H9 (cell line): Measurements from ENCODE around the gene QSOX2. TPM values are rescaled to one million over a fixed set of nuclear protein-coding genes. Genes with fewer than 3 reads are reported as not detected.
A peak's percentile ranks its signal among the peaks of the same experiment; 100 is the strongest.

ENCODE experiments used
- DNase-seq: peaks from one replicate; pipeline ENCODE4 v3.0.0-alpha.2; 2017
- H2AFZ ChIP-seq: one replicate; pipeline ENCODE4 v1.6.1; 2013; ENCODE audit warnings: mild to moderate bottlenecking, low read length, control low read depth, moderate library complexity
- H2AK5ac ChIP-seq: 2 replicates; pipeline ENCODE4 v1.6.1; 2013; ENCODE audit warnings: low read length, control low read depth, mixed read lengths; ENCODE audit not compliant: insufficient read length
- H2BK120ac ChIP-seq: one replicate; pipeline ENCODE4 v1.6.1; 2013; ENCODE audit warnings: low read depth, mild to moderate bottlenecking, low read length, control low read depth, inconsistent platforms; ENCODE audit not compliant: poor library complexity, severe bottlenecking
- H2BK12ac ChIP-seq: 2 replicates; pipeline ENCODE4 v1.6.1; 2013; ENCODE audit warnings: low read length, control low read depth, mixed read lengths, low read depth; ENCODE audit not compliant: insufficient read length
- H2BK15ac ChIP-seq: 2 replicates; pipeline ENCODE4 v1.6.1; 2013; ENCODE audit warnings: low read depth, low read length, control low read depth
- H2BK20ac ChIP-seq: one replicate; pipeline ENCODE4 v1.6.1; 2013; ENCODE audit warnings: low read depth, mild to moderate bottlenecking, low read length, control low read depth, inconsistent platforms; ENCODE audit not compliant: poor library complexity, severe bottlenecking
- H2BK5ac ChIP-seq: 2 replicates; pipeline ENCODE4 v1.6.1; 2013; ENCODE audit warnings: low read length, control low read depth, mixed read lengths; ENCODE audit not compliant: insufficient read length
- H3K14ac ChIP-seq: 2 replicates; pipeline ENCODE4 v1.6.1; 2013; ENCODE audit warnings: low read length, control low read depth; ENCODE audit not compliant: insufficient read depth
- H3K18ac ChIP-seq: 2 replicates; pipeline ENCODE4 v1.6.1; 2013; ENCODE audit warnings: low read depth, mild to moderate bottlenecking, mixed read lengths, low read length, control low read depth; ENCODE audit not compliant: insufficient read length
- H3K23ac ChIP-seq: 2 replicates; pipeline ENCODE4 v1.6.1; 2013; ENCODE audit warnings: low read length, control low read depth, mixed read lengths, low read depth; ENCODE audit not compliant: insufficient read length
- H3K23me2 ChIP-seq: 2 replicates; pipeline ENCODE4 v1.6.1; 2013; ENCODE audit warnings: low read depth, mild to moderate bottlenecking, mixed read lengths, low read length, control low read depth; ENCODE audit not compliant: insufficient read length, poor library complexity, severe bottlenecking
- H3K27ac ChIP-seq: 2 replicates; pipeline ENCODE4 v1.5.1; 2013; ENCODE audit warnings: low read length, control low read depth, mixed read lengths, low read depth; ENCODE audit not compliant: insufficient read length
- H3K27me3 ChIP-seq: 2 replicates; pipeline ENCODE4 v1.6.1; 2013; ENCODE audit warnings: low read length, control low read depth, inconsistent platforms; ENCODE audit not compliant: insufficient read depth
- H3K4ac ChIP-seq: 2 replicates; pipeline ENCODE4 v1.6.1; 2013; ENCODE audit warnings: low read depth, mild to moderate bottlenecking, control low read depth, inconsistent platforms, low read length, moderate library complexity
- H3K4me1 ChIP-seq: 2 replicates; pipeline ENCODE4 v1.6.1; 2013; ENCODE audit warnings: low read length, control low read depth, inconsistent platforms; ENCODE audit not compliant: insufficient read depth
- H3K4me2 ChIP-seq: 2 replicates; pipeline ENCODE4 v1.6.1; 2013; ENCODE audit warnings: low read length, control low read depth, mixed read lengths; ENCODE audit not compliant: insufficient read length, insufficient read depth
- H3K56ac ChIP-seq: 2 replicates; pipeline ENCODE4 v1.6.1; 2013; ENCODE audit warnings: low read depth, mild to moderate bottlenecking, mixed read lengths, low read length, control low read depth; ENCODE audit not compliant: insufficient read length
- H3K79me1 ChIP-seq: 2 replicates; pipeline ENCODE4 v1.6.1; 2013; ENCODE audit warnings: low read depth, mild to moderate bottlenecking, moderate library complexity, low read length, control low read depth, inconsistent platforms; ENCODE audit not compliant: insufficient read depth, poor library complexity, severe bottlenecking
- H3K79me2 ChIP-seq: 2 replicates; pipeline ENCODE4 v1.6.1; 2013; ENCODE audit warnings: low read length, control low read depth, inconsistent platforms; ENCODE audit not compliant: insufficient read depth
- H3K9ac ChIP-seq: 2 replicates; pipeline ENCODE4 v1.6.1; 2013; ENCODE audit warnings: low read length, control low read depth, mixed read lengths; ENCODE audit not compliant: insufficient read length; ENCODE audit errors: extremely low read depth
- H3K9me3 ChIP-seq: one replicate; pipeline ENCODE4 v1.6.1; 2013; ENCODE audit warnings: low read depth, low read length, inconsistent platforms; ENCODE audit not compliant: control insufficient read depth
- H3T11ph ChIP-seq: one replicate; pipeline ENCODE4 v1.6.1; 2013; ENCODE audit warnings: mild to moderate bottlenecking, low read length, control low read depth, inconsistent platforms
- H4K20me1 ChIP-seq: one replicate; pipeline ENCODE4 v1.6.1; 2013; ENCODE audit not compliant: control insufficient read depth, insufficient read length, insufficient read depth
- H4K5ac ChIP-seq: 2 replicates; pipeline ENCODE4 v1.6.1; 2013; ENCODE audit warnings: low read depth, mild to moderate bottlenecking, mixed read lengths, low read length, control low read depth; ENCODE audit not compliant: insufficient read length
- H4K8ac ChIP-seq: replicated peaks from 2 replicates; pipeline ENCODE4 v1.6.1; 2013; ENCODE audit warnings: low read length, control low read depth, mixed read lengths, low read depth; ENCODE audit not compliant: insufficient read length
- H4K91ac ChIP-seq: 2 replicates; pipeline ENCODE4 v1.6.1; 2013; ENCODE audit warnings: low read depth, mild to moderate bottlenecking, moderate library complexity, mixed read lengths, low read length, control low read depth; ENCODE audit not compliant: insufficient read length
- H3K27ac Mint-ChIP-seq, 3 experiments: 2 replicates in 2 of 3; 3 replicates in 1 of 3; pipeline ENCODE4 v1.8.0; 2020 to 2021; ENCODE audit warnings: mixed read lengths in 3 of 3, mild to moderate bottlenecking in 1 of 3, moderate library complexity in 1 of 3
- H3K27me3 Mint-ChIP-seq: 2 replicates; pipeline ENCODE4 v1.8.0; 2021; ENCODE audit warnings: low read depth, mild to moderate bottlenecking, moderate library complexity, mixed read lengths
- H3K36me3 Mint-ChIP-seq, 3 experiments: 2 replicates in 2 of 3; 3 replicates in 1 of 3; pipeline ENCODE4 v1.8.0; 2020 to 2021; ENCODE audit warnings: low read depth in 3 of 3, mixed read lengths in 3 of 3; ENCODE audit not compliant: insufficient read depth in 1 of 3
- H3K4me1 Mint-ChIP-seq, 2 experiments: 2 replicates each; pipeline ENCODE4 v1.8.0; 2020; ENCODE audit warnings: mixed read lengths in 2 of 2
- H3K4me3 Mint-ChIP-seq, 2 experiments: 2 replicates in 1 of 2; 3 replicates in 1 of 2; pipeline ENCODE4 v1.8.0; 2020 to 2021; ENCODE audit warnings: mild to moderate bottlenecking in 2 of 2, mixed read lengths in 2 of 2, moderate library complexity in 1 of 2
- H3K9me3 Mint-ChIP-seq, 2 experiments: 2 replicates in 1 of 2; 3 replicates in 1 of 2; pipeline ENCODE4 v1.8.0; 2020; ENCODE audit warnings: mild to moderate bottlenecking in 2 of 2, mixed read lengths in 2 of 2, moderate library complexity in 1 of 2
- CTCF ChIP-seq: fragments of 200-600 bp; sonication (generic); conservative IDR thresholded peaks from 3 replicates; pipeline ENCODE4 v1.8.0; 2021; ENCODE audit warnings: antibody characterized with exemption, mild to moderate bottlenecking
- WGBS: extraction: QIAGEN DNeasy Blood & Tissue Kit; methylation state at CpG from one replicate; pipeline ENCODE4 v1.1.7; 2013; ENCODE audit warnings: missing lambda C conversion rate, low lambda C conversion rate, mixed read lengths; ENCODE audit not compliant: insufficient read length; ENCODE audit errors: extremely low coverage; 5-methylcytosine and 5-hydroxymethylcytosine counted together
- total RNA-seq: library from RNA; stranded (reverse); gene quantifications from 2 replicates; pipeline ENCODE4 v1.2.1, GENCODE V29; 2021

QSOX2 gene
- total RNA-seq, 1 experiment from 2014 or later: 25.8 TPM

- Histone ChIP-seq H3K9me3 (peaks cover 12% of the 10 kb centered on the region), H2BK15ac (no peak overlapping the region), H3K4me1 (no peaks in the 10 kb centered on the region), H3K79me2 (no peaks in the 10 kb centered on the region), H3K14ac (no peak overlapping the region; the same call in 1 of the 2 replicates), H2BK5ac (no peak overlapping the region), H2BK120ac (no peak overlapping the region), H4K8ac (no peak overlapping the region), H2AFZ (no peak overlapping the region), H3K23ac (no peak overlapping the region), H3K18ac (no peak overlapping the region), H2BK12ac (no peak overlapping the region), H3K56ac (no peak overlapping the region), H2AK5ac (no peak overlapping the region), H3K4me2 (no peak overlapping the region), H3K23me2 (no peaks in the 10 kb centered on the region), H3T11ph (no peak overlapping the region), H3K9ac (no peak overlapping the region), H4K20me1 (no peaks in the 10 kb centered on the region), H2BK20ac (no peak overlapping the region), H3K4ac (no peak overlapping the region), H3K27ac (no peak overlapping the region), H4K5ac (no peak overlapping the region), H4K91ac (no peak overlapping the region), H3K79me1 (no peaks in the 10 kb centered on the region), H3K27me3 (no peaks in the 10 kb centered on the region)
- Mint-ChIP-seq H3K27ac (peak overlapping the region in 1 of 3 experiments; percentile 19; a peak in 1 of 7 replicates), H3K36me3 (no peaks in the 10 kb centered on the region), H3K9me3 (no peaks in the 10 kb centered on the region), H3K4me1 (no peaks in the 10 kb centered on the region), H3K4me3 (no peak overlapping the region), H3K27me3 (peaks cover 6% of the 10 kb centered on the region)
- no CpG with 5 or more reads among the region's 22 CpGs for WGBS
- no peak for TF ChIP-seq CTCF
- no peak for DNase-seq
These were observed 45.9 kb upstream of the QSOX2 start for GRCh38 chr9:136291306-136292025.
